Measurements from ENCODE around the gene OPA1. TPM values are rescaled to one million over a fixed set of nuclear protein-coding genes. Genes with fewer than 3 reads are reported as not detected.
A peak's percentile ranks its signal among the peaks of the same experiment; 100 is the strongest.

OPA1 gene
- total and polyA plus RNA-seq, 2 experiments from 2014 or later: 29.0 to 42.2 TPM

GRCh38 chr3:193730976-193731375 lies 138.0 kb downstream of the OPA1 start:
- Histone ChIP-seq H3K4me3 (no peak overlapping the region), H3K27ac (no peak overlapping the region), H3K79me2 (ENCODE audit: insufficient read depth) (no peaks in the 10 kb centered on the region), H3K9ac (no peak overlapping the region), H3K9me2 (ENCODE audit: insufficient read depth) (no peaks in the 10 kb centered on the region), H3K4me1 (ENCODE audit: insufficient read depth) (peaks cover 11% of the 10 kb centered on the region), H3K27me3 (replicated peaks; ENCODE audit: insufficient read depth) (no peaks in the 10 kb centered on the region; the same call in 1 of the 2 replicates), H4K20me1 (ENCODE audit: insufficient read depth) (no peaks in the 10 kb centered on the region), H3K4me2 (ENCODE audit: unreplicated experiment) (no peak overlapping the region), H3K36me3 (ENCODE audit: low read depth) (no peaks in the 10 kb centered on the region), H3F3A (ENCODE audit: insufficient read depth) (no peaks in the 10 kb centered on the region), H2AFZ (no peak overlapping the region), H3K9me3 (ENCODE audit: low read depth) (no peaks in the 10 kb centered on the region)
- TF ChIP-seq EZH2phosphoT487 (IDR thresholded peaks at IDR 0.05; ENCODE audit: insufficient read depth, low read depth) (no peak), EZH2 (IDR thresholded peaks at IDR 0.05; ENCODE audit: insufficient read depth, poor library complexity, severe bottlenecking) (no peak)
- in situ Hi-C loops (cut with MboI): no loop called here
- DNase-seq: no peak
- WGBS, 2 experiments (ENCODE audit: low coverage in 1 of 2, low lambda C conversion rate in 2 of 2, missing lambda C conversion rate in 2 of 2): 64 to 66% methylated on average over 14 of the region's 14 CpGs

- no peaks in the 10 kb centered on the region for H3K9me3 ChIP-seq (ENCODE audit: low read depth)
- H3K79me2 ChIP-seq (ENCODE audit: insufficient read depth): no peaks in the 10 kb centered on the region
- in situ Hi-C loops (cut with MboI): no loop called here
- no peak overlapping the region for H2AFZ ChIP-seq
- no peaks in the 10 kb centered on the region for H3K9me2 ChIP-seq (ENCODE audit: insufficient read depth)
- H3K4me1 ChIP-seq (ENCODE audit: insufficient read depth): peaks cover 11% of the 10 kb centered on the region
- no peak for DNase-seq
- H3K4me2 ChIP-seq (ENCODE audit: unreplicated experiment): no peak overlapping the region
- H3K36me3 ChIP-seq (ENCODE audit: low read depth): no peaks in the 10 kb centered on the region
- H3F3A ChIP-seq (ENCODE audit: insufficient read depth): no peaks in the 10 kb centered on the region
- H3K9ac ChIP-seq: no peak overlapping the region
- H3K27ac ChIP-seq: no peak overlapping the region
- no peaks in the 10 kb centered on the region; the same call in 1 of the 2 replicates for H3K27me3 ChIP-seq (replicated peaks; ENCODE audit: insufficient read depth)
- H4K20me1 ChIP-seq (ENCODE audit: insufficient read depth): no peaks in the 10 kb centered on the region
- no peak overlapping the region for H3K4me3 ChIP-seq
- WGBS, 2 experiments (ENCODE audit: low coverage in 1 of 2, low lambda C conversion rate in 2 of 2, missing lambda C conversion rate in 2 of 2): 63 to 72% methylated on average over 4 of the region's 4 CpGs
- no peak for TF ChIP-seq EZH2 (IDR thresholded peaks at IDR 0.05; ENCODE audit: insufficient read depth, poor library complexity, severe bottlenecking)
- no peak for TF ChIP-seq EZH2phosphoT487 (IDR thresholded peaks at IDR 0.05; ENCODE audit: insufficient read depth, low read depth)
Observed at GRCh38 chr3:193731656-193732055, 138.6 kb downstream of the OPA1 start.

GRCh38 chr3:193732391-193732790 lies 139.4 kb downstream of the OPA1 start:
- 27 to 30% methylated on average over 9 of the region's 9 CpGs for WGBS, 2 experiments (ENCODE audit: low coverage in 1 of 2, low lambda C conversion rate in 2 of 2, missing lambda C conversion rate in 2 of 2)
- H3K9me3 ChIP-seq (ENCODE audit: low read depth): no peaks in the 10 kb centered on the region
- H3K4me3 ChIP-seq: no peak overlapping the region
- H3K27ac ChIP-seq: no peak overlapping the region
- H3K27me3 ChIP-seq (replicated peaks; ENCODE audit: insufficient read depth): no peaks in the 10 kb centered on the region; the same call in 1 of the 2 replicates
- peaks cover 11% of the 10 kb centered on the region for H3K4me1 ChIP-seq (ENCODE audit: insufficient read depth)
- H3K9me2 ChIP-seq (ENCODE audit: insufficient read depth): no peaks in the 10 kb centered on the region
- H3K36me3 ChIP-seq (ENCODE audit: low read depth): no peaks in the 10 kb centered on the region
- H3F3A ChIP-seq (ENCODE audit: insufficient read depth): no peaks in the 10 kb centered on the region
- no peak overlapping the region for H3K9ac ChIP-seq
- no peak overlapping the region for H2AFZ ChIP-seq
- H3K79me2 ChIP-seq (ENCODE audit: insufficient read depth): no peaks in the 10 kb centered on the region
- peak; percentile 95 for DNase-seq
- in situ Hi-C loops (cut with MboI): no loop called here
- H3K4me2 ChIP-seq (ENCODE audit: unreplicated experiment): peak overlapping the region; percentile 13
- TF ChIP-seq EZH2phosphoT487 (IDR thresholded peaks at IDR 0.05; ENCODE audit: insufficient read depth, low read depth) (no peak), EZH2 (IDR thresholded peaks at IDR 0.05; ENCODE audit: insufficient read depth, poor library complexity, severe bottlenecking) (no peak)
- no peaks in the 10 kb centered on the region for H4K20me1 ChIP-seq (ENCODE audit: insufficient read depth)

DNA sequence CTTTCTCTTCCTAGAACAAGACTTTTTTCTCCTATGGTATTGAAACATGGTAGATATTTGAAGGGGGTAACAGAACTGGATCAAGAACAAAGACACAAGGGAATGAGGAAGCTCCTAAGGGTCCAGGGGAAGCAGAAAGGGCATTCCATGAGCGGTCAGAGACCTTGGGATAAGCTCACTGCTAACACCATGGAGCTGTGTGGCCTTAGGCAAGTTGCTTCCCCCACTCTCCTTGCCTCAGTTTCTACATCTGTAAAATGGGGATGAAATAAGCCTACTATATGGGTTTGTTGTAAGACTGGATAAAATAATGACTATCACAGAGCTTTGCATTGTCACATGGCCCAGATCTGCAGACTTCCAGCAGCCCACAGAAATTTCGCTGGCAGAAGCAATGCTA lies 139.8 kb downstream of the OPA1 start:
- H4K20me1 ChIP-seq (ENCODE audit: insufficient read depth): no peaks in the 10 kb centered on the region
- no peak overlapping the region for H2AFZ ChIP-seq
- H3K27ac ChIP-seq: no peak overlapping the region
- no peaks in the 10 kb centered on the region for H3F3A ChIP-seq (ENCODE audit: insufficient read depth)
- TF ChIP-seq EZH2 (IDR thresholded peaks at IDR 0.05; ENCODE audit: insufficient read depth, poor library complexity, severe bottlenecking) (no peak), EZH2phosphoT487 (IDR thresholded peaks at IDR 0.05; ENCODE audit: insufficient read depth, low read depth) (no peak)
- no peaks in the 10 kb centered on the region for H3K36me3 ChIP-seq (ENCODE audit: low read depth)
- peak overlapping the region; percentile 13 for H3K4me2 ChIP-seq (ENCODE audit: unreplicated experiment)
- no peaks in the 10 kb centered on the region for H3K9me2 ChIP-seq (ENCODE audit: insufficient read depth)
- DNase-seq: no peak
- H3K4me3 ChIP-seq: no peak overlapping the region
- 69 to 82% methylated on average over 2 of the region's 2 CpGs for WGBS, 2 experiments (ENCODE audit: low coverage in 1 of 2, low lambda C conversion rate in 2 of 2, missing lambda C conversion rate in 2 of 2)
- no peaks in the 10 kb centered on the region for H3K9me3 ChIP-seq (ENCODE audit: low read depth)
- H3K9ac ChIP-seq: no peak overlapping the region
- H3K4me1 ChIP-seq (ENCODE audit: insufficient read depth): peaks cover 11% of the 10 kb centered on the region
- H3K79me2 ChIP-seq (ENCODE audit: insufficient read depth): no peaks in the 10 kb centered on the region
- H3K27me3 ChIP-seq (replicated peaks; ENCODE audit: insufficient read depth): no peaks in the 10 kb centered on the region; the same call in 1 of the 2 replicates
- in situ Hi-C loops (cut with MboI): no loop called here
